K562 (cell line): ENCODE results near the gene THADA. TPM values are rescaled to one million over a fixed set of nuclear protein-coding genes. Genes with fewer than 3 reads are reported as not detected.

ENCODE experiments used
- CEBPG ChIP-seq, 3 experiments: fragments of 200-800 bp in 1 of 3; sonication (Bioruptor generic) in 1 of 3; sonication (generic) in 1 of 3; formaldehyde crosslinking in 1 of 3; IDR thresholded peaks in 2 of 3; conservative IDR thresholded peaks in 1 of 3; 2 replicates each; pipeline versions ENCODE4 v1.6.1 to v1.8.0; 2016 to 2022; ENCODE audit warnings: missing compliant biosample characterization in 2 of 3, missing genetic modification characterization in 2 of 3, mild to moderate bottlenecking in 1 of 3, missing genetic modification reagents in 1 of 3
- GABPB1 ChIP-seq: sonication (generic); formaldehyde crosslinking; IDR thresholded peaks from 2 replicates; pipeline ENCODE4 v1.8.0; 2022; ENCODE audit warnings: mild to moderate bottlenecking, missing genetic modification reagents
- HDAC8 ChIP-seq: fragments of 450-650 bp; IDR thresholded peaks from 2 replicates; pipeline ENCODE4 v1.6.1; 2016; ENCODE audit warnings: mild to moderate bottlenecking, missing genetic modification characterization, moderate library complexity, missing compliant biosample characterization
- NCOA6 ChIP-seq: fragments of 450-650 bp; IDR thresholded peaks from 2 replicates; pipeline ENCODE4 v1.6.1; 2017; ENCODE audit warnings: mild to moderate bottlenecking
- NR2C2 ChIP-seq, 2 experiments: fragments of 200-800 bp in 1 of 2; sonication (Bioruptor generic) in 1 of 2; sonication (generic) in 1 of 2; formaldehyde crosslinking in 1 of 2; IDR thresholded peaks; 2 replicates each; pipeline versions ENCODE4 v1.6.1 to v1.8.0; 2016 to 2022; ENCODE audit warnings: mild to moderate bottlenecking in 1 of 2, missing compliant biosample characterization in 1 of 2, missing genetic modification characterization in 1 of 2, missing genetic modification reagents in 1 of 2
- RBM25 ChIP-seq: fragments of 200-400 bp; formaldehyde crosslinking; IDR thresholded peaks from 2 replicates; pipeline ENCODE4 v1.6.1; 2018; ENCODE audit warnings: low read length, low read depth, moderate library complexity; ENCODE audit not compliant: severe bottlenecking
- RHOXF2B ChIP-seq: fragments of 250-450 bp; sonication (Bioruptor Pico); conservative IDR thresholded peaks from 2 replicates; pipeline ENCODE4 v1.5.1; 2021
- TRIM28 ChIP-seq: fragments of 450-650 bp; IDR thresholded peaks from 2 replicates; pipeline ENCODE4 v1.6.1; 2017
- USF1 ChIP-seq: sonication (generic); formaldehyde crosslinking; IDR thresholded peaks from 2 replicates; pipeline ENCODE4 v1.9.0; 2022; ENCODE audit warnings: mild to moderate bottlenecking, missing genetic modification reagents
- ZNF12 ChIP-seq: sonication (generic); formaldehyde crosslinking; IDR thresholded peaks from 2 replicates; pipeline ENCODE4 v1.4.0; 2020; ENCODE audit warnings: mild to moderate bottlenecking, missing genetic modification reagents
- ZNF232 ChIP-seq: sonication (generic); formaldehyde crosslinking; IDR thresholded peaks from 2 replicates; pipeline ENCODE4 v1.8.0; 2022; ENCODE audit warnings: mild to moderate bottlenecking, missing genetic modification reagents
- ZNF407 ChIP-seq: fragments of 450-650 bp; IDR thresholded peaks from 2 replicates; pipeline ENCODE4 v1.6.1; 2016; ENCODE audit warnings: low read depth
- polyA plus RNA-seq, 8 experiments: library from polyadenylated mRNA; depleted of rRNA in 4 of 8; stranded (reverse) in 5 of 8; unstranded in 3 of 8; fragments of >200 nt; fragmentation: Nextera tagmentation in 2 of 8; fragmentation: Illumina TruSeq in 1 of 8; extraction: Ambion mirVana in 2 of 8; extraction: Trizol in 1 of 8; gene quantifications; 2 replicates each; pipeline versions ENCODE4 v1.2.1 to v1.2.3, GENCODE V29; 2011 to 2014; ENCODE audit warnings: inconsistent platforms in 1 of 8, missing spikeins in 1 of 8
- total RNA-seq, 7 experiments: library from RNA; depleted of rRNA in 6 of 7; stranded (reverse); fragments of >200 nt in 6 of 7; fragmentation: Illumina TruSeq in 2 of 7; extraction: Trizol in 2 of 7; gene quantifications; 2 replicates each; pipeline versions ENCODE4 v1.2.1 to v1.2.3, GENCODE V29; 2011 to 2021; ENCODE audit warnings: low replicate concordance in 1 of 7
- TF ChIP-seq, protein P1 (sequence below): sonication (generic); formaldehyde crosslinking; IDR thresholded peaks from 2 replicates; pipeline ENCODE4 v1.8.1; 2023; ENCODE audit warnings: mild to moderate bottlenecking, missing genetic modification reagents

The THADA gene
- total and polyA plus RNA-seq, 9 of the 15 experiments (the other 6 are each of a cell fraction or from before 2014, with no cell fraction given), result 17.8 to 34.7 (median 31.9) TPM

DNA sequence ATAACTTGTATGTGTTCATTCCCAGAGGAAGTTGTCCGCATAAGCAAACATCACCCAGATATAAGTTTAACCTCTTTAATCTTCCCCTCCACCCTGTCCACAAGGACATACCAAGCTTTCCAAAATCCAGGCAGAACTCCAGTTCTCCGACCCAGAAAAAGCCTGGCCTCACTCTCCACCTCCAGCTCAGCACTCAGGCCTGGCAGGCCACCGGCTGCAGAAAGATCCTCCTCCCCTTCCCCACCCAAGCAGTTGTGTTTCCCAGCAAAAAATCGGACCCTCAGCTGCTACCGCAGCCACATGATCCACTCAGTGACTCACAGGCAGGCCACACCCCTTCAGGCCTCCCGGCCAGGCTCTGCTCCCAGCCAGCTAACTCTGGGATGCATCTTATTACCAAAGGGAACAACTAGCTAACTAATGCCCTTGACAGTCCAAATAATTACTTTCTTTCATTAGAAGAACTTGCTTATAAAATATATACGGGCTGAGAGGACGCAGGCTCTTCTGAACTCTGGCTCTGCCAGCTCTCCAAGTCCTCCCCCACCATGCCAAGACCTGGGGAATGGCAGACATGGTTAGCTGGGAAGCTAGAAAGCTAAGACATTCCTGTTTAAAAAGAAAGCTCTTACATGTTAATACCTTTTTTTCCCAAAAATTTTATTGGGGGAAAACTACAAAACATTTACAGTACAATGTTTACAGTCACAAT, 373.9 kb downstream of the THADA start (continued):
- TF ChIP-seq ZNF407 (no peak), NR2C2 (CRISPR knock-in tag; IDR thresholded peaks at IDR 0.05) (no peak), NR2C2 (tag; IDR thresholded peaks at IDR 0.05) (no peak), CEBPG (CRISPR knock-in tag; IDR thresholded peaks at IDR 0.05) (no peak), CEBPG (tag; conservative IDR thresholded peaks at IDR 0.05 in 1 of 2, IDR thresholded peaks at IDR 0.05 in 1 of 2) (no peak), ZNF12 (no peak), HDAC8 (tag) (no peak), NCOA6 (no peak), RBM25 (no peak), USF1 (CRISPR knock-in tag) (peak; percentile 98), TRIM28 (no peak), GABPB1 (CRISPR knock-in tag) (no peak), ZNF232 (CRISPR knock-in tag) (no peak), RHOXF2B (CRISPR knock-in tag) (no peak; the same call in 1 of the 2 replicates)
- TF ChIP-seq, protein P1, sequence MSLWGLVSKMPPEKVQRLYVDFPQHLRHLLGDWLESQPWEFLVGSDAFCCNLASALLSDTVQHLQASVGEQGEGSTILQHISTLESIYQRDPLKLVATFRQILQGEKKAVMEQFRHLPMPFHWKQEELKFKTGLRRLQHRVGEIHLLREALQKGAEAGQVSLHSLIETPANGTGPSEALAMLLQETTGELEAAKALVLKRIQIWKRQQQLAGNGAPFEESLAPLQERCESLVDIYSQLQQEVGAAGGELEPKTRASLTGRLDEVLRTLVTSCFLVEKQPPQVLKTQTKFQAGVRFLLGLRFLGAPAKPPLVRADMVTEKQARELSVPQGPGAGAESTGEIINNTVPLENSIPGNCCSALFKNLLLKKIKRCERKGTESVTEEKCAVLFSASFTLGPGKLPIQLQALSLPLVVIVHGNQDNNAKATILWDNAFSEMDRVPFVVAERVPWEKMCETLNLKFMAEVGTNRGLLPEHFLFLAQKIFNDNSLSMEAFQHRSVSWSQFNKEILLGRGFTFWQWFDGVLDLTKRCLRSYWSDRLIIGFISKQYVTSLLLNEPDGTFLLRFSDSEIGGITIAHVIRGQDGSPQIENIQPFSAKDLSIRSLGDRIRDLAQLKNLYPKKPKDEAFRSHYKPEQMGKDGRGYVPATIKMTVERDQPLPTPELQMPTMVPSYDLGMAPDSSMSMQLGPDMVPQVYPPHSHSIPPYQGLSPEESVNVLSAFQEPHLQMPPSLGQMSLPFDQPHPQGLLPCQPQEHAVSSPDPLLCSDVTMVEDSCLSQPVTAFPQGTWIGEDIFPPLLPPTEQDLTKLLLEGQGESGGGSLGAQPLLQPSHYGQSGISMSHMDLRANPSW (CRISPR knock-in tag), result no peak
